ENCODE results near the gene MIF.
"Not testable (repeated sequence)": the region's sequence is repeated elsewhere in the genome, so short reads cannot be mapped to it uniquely, and the experiment has no call there.

MIF gene

GRCh38 chr22:23893945-23894709 is at the start of gene MIF:
Gene MIF (plus strand): TSS chr22:23894383. CDS start chr22:23894475, 92 bp downstream.
- peak; percentile 38 to 96 (median 90) for DNase-seq

- no peak for DNase-seq
Measured at GRCh38 chr22:23844739-23845202, 49.4 kb upstream of the MIF start.

GRCh38 chr22:23845265-23846080 is 48.7 kb upstream of the MIF start:
- no peak for DNase-seq

GRCh38 chr22:23846081-23846469 is 48.1 kb upstream of the MIF start:
- no peak for DNase-seq

- no peak for DNase-seq
Measured at GRCh38 chr22:23847310-23847920, 46.8 kb upstream of the MIF start.

- DNase-seq = peak in 2 of 58 donors; percentile 20 to 23
Measured at GRCh38 chr22:23847991-23848864, 46.0 kb upstream of the MIF start.

- peak in 57 of 58 donors; percentile 19 to 91 (median 66) for DNase-seq
Measured at GRCh38 chr22:23849009-23850006, 44.9 kb upstream of the MIF start.

GRCh38 chr22:23850136-23850611 is 44.0 kb upstream of the MIF start:
- DNase-seq = no peak

GRCh38 chr22:23856721-23857605 is 37.2 kb upstream of the MIF start:
- DNase-seq = peak in 35 of 58 donors; percentile 25 to 75 (median 54)

GRCh38 chr22:23857606-23858483 is 36.3 kb upstream of the MIF start, which contains the start of gene SLC2A11:
Gene SLC2A11 (plus strand): TSS chr22:23857875. CDS start chr22:23858000, 125 bp downstream.
- peak; percentile 56 to 97 (median 94) for DNase-seq

- peak in 4 of 58 donors; percentile 6 to 76 (median 48) for DNase-seq
Measured at GRCh38 chr22:23858484-23858815, 35.7 kb upstream of the MIF start.

GRCh38 chr22:23859201-23859600 is 35.0 kb upstream of the MIF start:
- DNase-seq = no peak

GRCh38 chr22:23860187-23860586 is 34.0 kb upstream of the MIF start:
- DNase-seq = not testable (repeated sequence)

- peak in 4 of 58 donors; percentile 8 to 14 (median 10) for DNase-seq
Measured at GRCh38 chr22:23862103-23862502, 32.1 kb upstream of the MIF start.

- DNase-seq = not testable (repeated sequence)
Measured at GRCh38 chr22:23864499-23865154, 29.6 kb upstream of the MIF start.

- DNase-seq = no peak
Measured at GRCh38 chr22:23868580-23868979, 25.6 kb upstream of the MIF start.

- DNase-seq = no peak
Measured at GRCh38 chr22:23874871-23875270, 19.3 kb upstream of the MIF start.
